ENCODE data around the gene KIN.

DNA sequence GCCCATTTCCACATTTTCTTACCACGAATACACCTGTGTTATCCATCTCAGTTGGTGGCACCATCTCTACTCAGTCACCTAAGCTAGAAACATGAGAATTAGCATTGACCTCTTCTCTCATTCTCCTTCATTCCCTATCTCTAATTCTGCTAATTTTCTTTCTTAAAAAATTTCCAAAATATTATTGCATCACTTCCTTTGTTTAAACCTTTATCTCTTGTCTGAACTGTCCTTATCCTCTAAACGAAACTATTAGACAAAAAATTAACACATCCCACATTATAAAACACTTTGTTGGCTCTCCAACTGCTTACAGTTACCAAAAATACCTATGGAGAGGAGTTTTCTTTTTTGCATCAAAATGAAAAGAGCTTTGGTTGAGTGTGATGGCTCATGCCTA is 48.8 kb upstream of the KIN start:
- TF ChIP-seq MAX (IDR thresholded peaks at IDR 0.05) = no peak
- TF ChIP-seq, protein P1, sequence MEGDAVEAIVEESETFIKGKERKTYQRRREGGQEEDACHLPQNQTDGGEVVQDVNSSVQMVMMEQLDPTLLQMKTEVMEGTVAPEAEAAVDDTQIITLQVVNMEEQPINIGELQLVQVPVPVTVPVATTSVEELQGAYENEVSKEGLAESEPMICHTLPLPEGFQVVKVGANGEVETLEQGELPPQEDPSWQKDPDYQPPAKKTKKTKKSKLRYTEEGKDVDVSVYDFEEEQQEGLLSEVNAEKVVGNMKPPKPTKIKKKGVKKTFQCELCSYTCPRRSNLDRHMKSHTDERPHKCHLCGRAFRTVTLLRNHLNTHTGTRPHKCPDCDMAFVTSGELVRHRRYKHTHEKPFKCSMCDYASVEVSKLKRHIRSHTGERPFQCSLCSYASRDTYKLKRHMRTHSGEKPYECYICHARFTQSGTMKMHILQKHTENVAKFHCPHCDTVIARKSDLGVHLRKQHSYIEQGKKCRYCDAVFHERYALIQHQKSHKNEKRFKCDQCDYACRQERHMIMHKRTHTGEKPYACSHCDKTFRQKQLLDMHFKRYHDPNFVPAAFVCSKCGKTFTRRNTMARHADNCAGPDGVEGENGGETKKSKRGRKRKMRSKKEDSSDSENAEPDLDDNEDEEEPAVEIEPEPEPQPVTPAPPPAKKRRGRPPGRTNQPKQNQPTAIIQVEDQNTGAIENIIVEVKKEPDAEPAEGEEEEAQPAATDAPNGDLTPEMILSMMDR (IDR thresholded peaks at IDR 0.05) = no peak
- no peak for TF ChIP-seq HDAC2 (IDR thresholded peaks at IDR 0.05)
- no peak for TF ChIP-seq POLR2AphosphoS2 (conservative IDR thresholded peaks at IDR 0.05; ENCODE audit: low read length)
- TF ChIP-seq, protein P2, sequence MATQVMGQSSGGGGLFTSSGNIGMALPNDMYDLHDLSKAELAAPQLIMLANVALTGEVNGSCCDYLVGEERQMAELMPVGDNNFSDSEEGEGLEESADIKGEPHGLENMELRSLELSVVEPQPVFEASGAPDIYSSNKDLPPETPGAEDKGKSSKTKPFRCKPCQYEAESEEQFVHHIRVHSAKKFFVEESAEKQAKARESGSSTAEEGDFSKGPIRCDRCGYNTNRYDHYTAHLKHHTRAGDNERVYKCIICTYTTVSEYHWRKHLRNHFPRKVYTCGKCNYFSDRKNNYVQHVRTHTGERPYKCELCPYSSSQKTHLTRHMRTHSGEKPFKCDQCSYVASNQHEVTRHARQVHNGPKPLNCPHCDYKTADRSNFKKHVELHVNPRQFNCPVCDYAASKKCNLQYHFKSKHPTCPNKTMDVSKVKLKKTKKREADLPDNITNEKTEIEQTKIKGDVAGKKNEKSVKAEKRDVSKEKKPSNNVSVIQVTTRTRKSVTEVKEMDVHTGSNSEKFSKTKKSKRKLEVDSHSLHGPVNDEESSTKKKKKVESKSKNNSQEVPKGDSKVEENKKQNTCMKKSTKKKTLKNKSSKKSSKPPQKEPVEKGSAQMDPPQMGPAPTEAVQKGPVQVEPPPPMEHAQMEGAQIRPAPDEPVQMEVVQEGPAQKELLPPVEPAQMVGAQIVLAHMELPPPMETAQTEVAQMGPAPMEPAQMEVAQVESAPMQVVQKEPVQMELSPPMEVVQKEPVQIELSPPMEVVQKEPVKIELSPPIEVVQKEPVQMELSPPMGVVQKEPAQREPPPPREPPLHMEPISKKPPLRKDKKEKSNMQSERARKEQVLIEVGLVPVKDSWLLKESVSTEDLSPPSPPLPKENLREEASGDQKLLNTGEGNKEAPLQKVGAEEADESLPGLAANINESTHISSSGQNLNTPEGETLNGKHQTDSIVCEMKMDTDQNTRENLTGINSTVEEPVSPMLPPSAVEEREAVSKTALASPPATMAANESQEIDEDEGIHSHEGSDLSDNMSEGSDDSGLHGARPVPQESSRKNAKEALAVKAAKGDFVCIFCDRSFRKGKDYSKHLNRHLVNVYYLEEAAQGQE (IDR thresholded peaks at IDR 0.05) = no peak
- no peak for TF ChIP-seq JUN (IDR thresholded peaks at IDR 0.05)
- no peak for TF ChIP-seq ZFP36 (IDR thresholded peaks at IDR 0.05; ENCODE audit: borderline replicate concordance, partially characterized antibody)
- TF ChIP-seq RCOR1 (IDR thresholded peaks at IDR 0.05; ENCODE audit: low read depth, low read length) = no peak
- no peak for TF ChIP-seq KDM5A (IDR thresholded peaks at IDR 0.05)
- no peak for TF ChIP-seq SREBF2 (IDR thresholded peaks at IDR 0.05)
- no peak for TF ChIP-seq ELK1 (IDR thresholded peaks at IDR 0.05; ENCODE audit: low read depth, low read length)
- no peak for TF ChIP-seq ATOH8 (CRISPR knock-in tag; IDR thresholded peaks at IDR 0.05; ENCODE audit: low read depth)
